K562 (cell line): ENCODE data around the gene STIL. TPM values are rescaled to one million over a fixed set of nuclear protein-coding genes. Genes with fewer than 3 reads are reported as not detected.

Experiments used
- FOXJ3 ChIP-seq: sonication (generic); formaldehyde crosslinking; IDR thresholded peaks from 2 replicates; pipeline ENCODE4 v1.4.0; 2020; ENCODE audit warnings: mild to moderate bottlenecking, missing genetic modification reagents
- FOXP4 ChIP-seq: sonication (generic); formaldehyde crosslinking; IDR thresholded peaks from 2 replicates; pipeline ENCODE4 v1.8.0; 2022; ENCODE audit warnings: mild to moderate bottlenecking, missing genetic modification reagents, borderline replicate concordance
- HMGXB4 ChIP-seq: sonication (generic); formaldehyde crosslinking; IDR thresholded peaks from 2 replicates; pipeline ENCODE4 v1.8.1; 2023; ENCODE audit warnings: mild to moderate bottlenecking, missing genetic modification reagents
- HSF4 ChIP-seq: fragments of 250-450 bp; sonication (Bioruptor Pico); IDR thresholded peaks from 2 replicates; pipeline ENCODE4 v2.1.2; 2022; ENCODE audit warnings: mild to moderate bottlenecking, moderate library complexity, borderline replicate concordance
- NFRKB ChIP-seq: fragments of 450-650 bp; IDR thresholded peaks from 2 replicates; pipeline ENCODE4 v1.6.1; 2016; ENCODE audit warnings: low read depth
- NR3C1 ChIP-seq: sonication (generic); formaldehyde crosslinking; IDR thresholded peaks from 2 replicates; pipeline ENCODE4 v1.8.1; 2022; ENCODE audit warnings: missing genetic modification reagents
- PHB2 ChIP-seq: fragments of 450-650 bp; IDR thresholded peaks from 2 replicates; pipeline ENCODE4 v1.6.1; 2017; ENCODE audit warnings: low read depth
- RAD51 ChIP-seq: fragments of 450-650 bp; IDR thresholded peaks from 2 replicates; pipeline ENCODE4 v1.7.1; 2016; ENCODE audit warnings: low read depth, mild to moderate bottlenecking, borderline replicate concordance
- ZNF232 ChIP-seq: sonication (generic); formaldehyde crosslinking; IDR thresholded peaks from 2 replicates; pipeline ENCODE4 v1.8.0; 2022; ENCODE audit warnings: mild to moderate bottlenecking, missing genetic modification reagents
- ZNF280A ChIP-seq: fragments of 450-650 bp; IDR thresholded peaks from 2 replicates; pipeline ENCODE4 v1.6.1; 2018; ENCODE audit warnings: mild to moderate bottlenecking, low read depth; ENCODE audit not compliant: partially characterized antibody
- ZNF282 ChIP-seq: sonication (generic); formaldehyde crosslinking; IDR thresholded peaks from 2 replicates; pipeline ENCODE4 v1.8.1; 2023; ENCODE audit warnings: missing genetic modification reagents
- ZNF584 ChIP-seq: fragments of 200-800 bp; sonication (Bioruptor generic); IDR thresholded peaks from 2 replicates; pipeline ENCODE4 v1.6.1; 2016; ENCODE audit warnings: low read depth, mild to moderate bottlenecking, missing genetic modification characterization, missing compliant biosample characterization
- ZSCAN32 ChIP-seq: fragments of 450-650 bp; formaldehyde crosslinking; IDR thresholded peaks from 2 replicates; pipeline ENCODE4 v1.4.0; 2020; ENCODE audit warnings: mild to moderate bottlenecking, moderate library complexity
- polyA plus RNA-seq, 8 experiments: library from polyadenylated mRNA; depleted of rRNA in 4 of 8; stranded (reverse) in 5 of 8; unstranded in 3 of 8; fragments of >200 nt; fragmentation: Nextera tagmentation in 2 of 8; fragmentation: Illumina TruSeq in 1 of 8; extraction: Ambion mirVana in 2 of 8; extraction: Trizol in 1 of 8; gene quantifications; 2 replicates each; pipeline versions ENCODE4 v1.2.1 to v1.2.3, GENCODE V29; 2011 to 2014; ENCODE audit warnings: inconsistent platforms in 1 of 8, missing spikeins in 1 of 8
- total RNA-seq, 7 experiments: library from RNA; depleted of rRNA in 6 of 7; stranded (reverse); fragments of >200 nt in 6 of 7; fragmentation: Illumina TruSeq in 2 of 7; extraction: Trizol in 2 of 7; gene quantifications; 2 replicates each; pipeline versions ENCODE4 v1.2.1 to v1.2.3, GENCODE V29; 2011 to 2021; ENCODE audit warnings: low replicate concordance in 1 of 7
- TF ChIP-seq, protein P1 (sequence below): fragments of 250-450 bp; sonication (Bioruptor Pico); IDR thresholded peaks from 2 replicates; pipeline ENCODE4 v1.8.0; 2022; ENCODE audit warnings: inconsistent platforms
- TF ChIP-seq, protein P2 (sequence below), 2 experiments: fragments of 450-650 bp; IDR thresholded peaks; 2 replicates each; pipeline ENCODE4 v1.6.1; 2016
- TF ChIP-seq, protein P3 (sequence below): IDR thresholded peaks from 2 replicates; pipeline ENCODE4 v1.6.1; 2011; ENCODE audit warnings: borderline replicate concordance, low read depth, mild to moderate bottlenecking, moderate library complexity, low read length; ENCODE audit not compliant: insufficient read depth, poor library complexity, severe bottlenecking

The STIL gene
- total and polyA plus RNA-seq, 9 of the 15 experiments (the other 6 are each of a cell fraction or from before 2014, with no cell fraction given), result 10.5 to 77.4 (median 39.6) TPM

DNA sequence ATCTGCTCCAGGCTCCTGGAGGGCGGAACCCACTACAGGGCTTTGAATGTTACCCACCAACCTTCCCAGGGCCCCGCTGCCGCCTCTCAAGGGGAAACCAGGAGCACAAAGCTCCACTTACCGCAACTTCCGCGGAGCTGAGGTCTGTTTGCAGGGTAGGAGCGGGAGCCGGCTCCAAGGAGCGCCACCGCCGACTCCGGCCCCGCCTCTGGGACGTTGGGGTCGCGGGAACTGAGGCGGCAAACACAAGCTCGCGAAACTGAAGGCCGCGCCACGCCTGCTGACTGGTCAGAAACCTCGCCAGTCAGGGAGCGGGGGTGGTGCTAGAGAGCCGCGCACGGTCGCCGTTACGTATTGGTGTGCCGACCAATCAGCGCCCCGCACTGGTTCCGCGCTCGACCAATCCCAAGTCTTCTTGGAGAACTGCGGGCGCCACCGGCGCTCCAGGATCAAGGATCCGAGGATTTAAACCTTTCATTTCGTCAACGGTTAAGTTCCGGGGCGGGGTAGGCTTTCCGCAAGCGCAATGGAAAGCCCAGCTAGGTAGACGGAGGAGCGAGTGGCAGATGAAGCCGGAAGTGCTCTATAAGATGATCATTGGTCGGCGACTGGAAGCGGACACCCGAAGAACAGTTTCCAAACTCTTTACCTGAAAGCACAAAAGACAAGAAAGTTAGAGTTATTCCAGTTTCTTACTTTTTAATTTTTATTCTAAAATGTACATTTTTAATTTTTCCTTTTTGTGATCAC, at the start of gene STIL (continued):
- no peak for TF ChIP-seq ZNF280A
- no peak for TF ChIP-seq RAD51
- no peak for TF ChIP-seq NR3C1 (CRISPR knock-in tag)
- no peak for TF ChIP-seq ZNF282 (CRISPR knock-in tag)
- no peak for TF ChIP-seq ZSCAN32 (CRISPR knock-in tag)
- TF ChIP-seq FOXJ3 (CRISPR knock-in tag), result no peak
- TF ChIP-seq ZNF232 (CRISPR knock-in tag), result no peak
- TF ChIP-seq ZNF584 (CRISPR knock-in tag), result no peak
- TF ChIP-seq HMGXB4 (CRISPR knock-in tag), result 0 out of 2 replicates have a peak, but pooled peaks have one; percentile 60
- TF ChIP-seq, protein P1, sequence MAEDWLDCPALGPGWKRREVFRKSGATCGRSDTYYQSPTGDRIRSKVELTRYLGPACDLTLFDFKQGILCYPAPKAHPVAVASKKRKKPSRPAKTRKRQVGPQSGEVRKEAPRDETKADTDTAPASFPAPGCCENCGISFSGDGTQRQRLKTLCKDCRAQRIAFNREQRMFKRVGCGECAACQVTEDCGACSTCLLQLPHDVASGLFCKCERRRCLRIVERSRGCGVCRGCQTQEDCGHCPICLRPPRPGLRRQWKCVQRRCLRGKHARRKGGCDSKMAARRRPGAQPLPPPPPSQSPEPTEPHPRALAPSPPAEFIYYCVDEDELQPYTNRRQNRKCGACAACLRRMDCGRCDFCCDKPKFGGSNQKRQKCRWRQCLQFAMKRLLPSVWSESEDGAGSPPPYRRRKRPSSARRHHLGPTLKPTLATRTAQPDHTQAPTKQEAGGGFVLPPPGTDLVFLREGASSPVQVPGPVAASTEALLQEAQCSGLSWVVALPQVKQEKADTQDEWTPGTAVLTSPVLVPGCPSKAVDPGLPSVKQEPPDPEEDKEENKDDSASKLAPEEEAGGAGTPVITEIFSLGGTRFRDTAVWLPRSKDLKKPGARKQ (CRISPR knock-in tag), result no peak
- no peak for TF ChIP-seq NFRKB
- TF ChIP-seq, protein P2, sequence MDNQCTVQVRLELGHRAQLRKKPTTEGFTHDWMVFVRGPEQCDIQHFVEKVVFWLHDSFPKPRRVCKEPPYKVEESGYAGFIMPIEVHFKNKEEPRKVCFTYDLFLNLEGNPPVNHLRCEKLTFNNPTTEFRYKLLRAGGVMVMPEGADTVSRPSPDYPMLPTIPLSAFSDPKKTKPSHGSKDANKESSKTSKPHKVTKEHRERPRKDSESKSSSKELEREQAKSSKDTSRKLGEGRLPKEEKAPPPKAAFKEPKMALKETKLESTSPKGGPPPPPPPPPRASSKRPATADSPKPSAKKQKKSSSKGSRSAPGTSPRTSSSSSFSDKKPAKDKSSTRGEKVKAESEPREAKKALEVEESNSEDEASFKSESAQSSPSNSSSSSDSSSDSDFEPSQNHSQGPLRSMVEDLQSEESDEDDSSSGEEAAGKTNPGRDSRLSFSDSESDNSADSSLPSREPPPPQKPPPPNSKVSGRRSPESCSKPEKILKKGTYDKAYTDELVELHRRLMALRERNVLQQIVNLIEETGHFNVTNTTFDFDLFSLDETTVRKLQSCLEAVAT (IDR thresholded peaks at IDR 0.05), result peak in 1 of 2 experiments; percentile 92; a peak in 3 of 4 replicates
- TF ChIP-seq HSF4 (CRISPR knock-in tag), result no peak
- no peak for TF ChIP-seq PHB2
- TF ChIP-seq, protein P3, sequence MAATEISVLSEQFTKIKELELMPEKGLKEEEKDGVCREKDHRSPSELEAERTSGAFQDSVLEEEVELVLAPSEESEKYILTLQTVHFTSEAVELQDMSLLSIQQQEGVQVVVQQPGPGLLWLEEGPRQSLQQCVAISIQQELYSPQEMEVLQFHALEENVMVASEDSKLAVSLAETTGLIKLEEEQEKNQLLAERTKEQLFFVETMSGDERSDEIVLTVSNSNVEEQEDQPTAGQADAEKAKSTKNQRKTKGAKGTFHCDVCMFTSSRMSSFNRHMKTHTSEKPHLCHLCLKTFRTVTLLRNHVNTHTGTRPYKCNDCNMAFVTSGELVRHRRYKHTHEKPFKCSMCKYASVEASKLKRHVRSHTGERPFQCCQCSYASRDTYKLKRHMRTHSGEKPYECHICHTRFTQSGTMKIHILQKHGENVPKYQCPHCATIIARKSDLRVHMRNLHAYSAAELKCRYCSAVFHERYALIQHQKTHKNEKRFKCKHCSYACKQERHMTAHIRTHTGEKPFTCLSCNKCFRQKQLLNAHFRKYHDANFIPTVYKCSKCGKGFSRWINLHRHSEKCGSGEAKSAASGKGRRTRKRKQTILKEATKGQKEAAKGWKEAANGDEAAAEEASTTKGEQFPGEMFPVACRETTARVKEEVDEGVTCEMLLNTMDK, result no peak
- TF ChIP-seq FOXP4 (CRISPR knock-in tag), result no peak
